Measurements from ENCODE around the gene ZNF823. TPM values are rescaled to one million over a fixed set of nuclear protein-coding genes. Genes with fewer than 3 reads are reported as not detected.

ZNF823 gene
- total RNA-seq, 2 donors from 2014 or later = 9.5 to 10.6 TPM

DNA sequence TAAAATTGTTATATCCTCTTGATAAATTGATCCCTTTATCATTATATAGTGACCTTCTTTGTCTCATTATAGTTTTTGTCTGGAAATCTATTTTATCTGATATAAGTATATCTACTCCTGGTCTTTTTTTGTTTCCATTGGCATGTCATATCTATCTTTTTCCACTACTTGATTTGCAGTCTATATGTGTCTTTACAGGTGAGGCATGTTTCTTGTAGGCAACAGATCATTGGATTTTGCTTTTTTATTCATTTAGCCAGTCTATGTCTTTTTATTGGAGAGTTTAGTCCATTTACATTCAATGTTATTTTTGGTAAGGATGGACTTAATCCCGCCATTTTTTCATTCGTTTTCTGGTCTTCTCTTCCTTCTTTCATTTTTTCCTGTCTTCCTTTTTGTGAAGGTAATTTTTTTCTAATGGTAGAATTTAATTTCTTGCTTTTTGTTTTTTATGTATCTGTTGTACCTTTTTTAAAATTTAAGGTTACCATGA, 13.5 kb upstream of the ZNF823 start:
- Histone ChIP-seq H3K4me1 (ENCODE audit: control insufficient read depth, insufficient read depth, low read length) (no peaks in the 10 kb centered on the region), H3K27me3 (ENCODE audit: control insufficient read depth, insufficient read depth, low read length, poor library complexity, severe bottlenecking) (no peaks in the 10 kb centered on the region), H3K9ac (ENCODE audit: extremely low read depth, low read length, poor library complexity, severe bottlenecking) (no peak overlapping the region), H3K4me3 (ENCODE audit: low read length) (no peak overlapping the region), H3K36me3 (ENCODE audit: control insufficient read depth, insufficient read depth, low read length) (no peaks in the 10 kb centered on the region), H3K9me3 (ENCODE audit: control insufficient read depth, low read length) (peaks cover 40% of the 10 kb centered on the region), H3K27ac (ENCODE audit: low read depth, low read length) (no peak overlapping the region)
- Mint-ChIP-seq H3K27me3 (ENCODE audit: insufficient read depth) (peaks cover 6% of the 10 kb centered on the region), H3K36me3 (ENCODE audit: low read depth) (peaks cover 2% of the 10 kb centered on the region), H3K4me1 (no peaks in the 10 kb centered on the region), H3K9me3 (peaks cover 85% of the 10 kb centered on the region), H3K27ac (no peak overlapping the region), H3K4me3 (no peak overlapping the region)
- DNase-seq = no peak
- 100% methylated on average over 1 of the region's 2 CpGs; no CpG with 5 or more reads in 1 of the 2 experiments for WGBS, 2 experiments (ENCODE audit: insufficient coverage in 1 of 2, insufficient read length in 1 of 2)
- TF ChIP-seq, protein P1, sequence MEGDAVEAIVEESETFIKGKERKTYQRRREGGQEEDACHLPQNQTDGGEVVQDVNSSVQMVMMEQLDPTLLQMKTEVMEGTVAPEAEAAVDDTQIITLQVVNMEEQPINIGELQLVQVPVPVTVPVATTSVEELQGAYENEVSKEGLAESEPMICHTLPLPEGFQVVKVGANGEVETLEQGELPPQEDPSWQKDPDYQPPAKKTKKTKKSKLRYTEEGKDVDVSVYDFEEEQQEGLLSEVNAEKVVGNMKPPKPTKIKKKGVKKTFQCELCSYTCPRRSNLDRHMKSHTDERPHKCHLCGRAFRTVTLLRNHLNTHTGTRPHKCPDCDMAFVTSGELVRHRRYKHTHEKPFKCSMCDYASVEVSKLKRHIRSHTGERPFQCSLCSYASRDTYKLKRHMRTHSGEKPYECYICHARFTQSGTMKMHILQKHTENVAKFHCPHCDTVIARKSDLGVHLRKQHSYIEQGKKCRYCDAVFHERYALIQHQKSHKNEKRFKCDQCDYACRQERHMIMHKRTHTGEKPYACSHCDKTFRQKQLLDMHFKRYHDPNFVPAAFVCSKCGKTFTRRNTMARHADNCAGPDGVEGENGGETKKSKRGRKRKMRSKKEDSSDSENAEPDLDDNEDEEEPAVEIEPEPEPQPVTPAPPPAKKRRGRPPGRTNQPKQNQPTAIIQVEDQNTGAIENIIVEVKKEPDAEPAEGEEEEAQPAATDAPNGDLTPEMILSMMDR (conservative IDR thresholded peaks at IDR 0.05) = no peak

DNA sequence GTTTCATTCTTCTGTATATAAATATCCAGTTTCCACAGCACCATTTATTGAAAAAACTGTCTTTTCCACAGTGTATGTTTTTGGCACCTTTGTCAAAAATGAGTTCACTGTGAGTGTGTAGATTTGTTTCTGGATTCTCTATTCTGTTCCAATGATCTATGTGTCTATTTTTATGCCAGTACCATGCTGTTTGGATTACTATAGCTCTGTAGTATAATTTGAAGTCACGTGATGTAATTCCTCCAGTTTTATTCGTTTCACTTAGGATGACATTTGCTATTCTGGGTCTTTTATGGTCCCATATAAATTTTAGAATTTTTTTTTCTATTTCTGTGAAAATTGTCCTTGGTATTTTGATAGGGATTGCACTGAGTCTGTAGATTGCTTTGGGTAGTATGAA, 11.0 kb upstream of the ZNF823 start:
- Mint-ChIP-seq H3K4me1 (no peaks in the 10 kb centered on the region), H3K36me3 (ENCODE audit: low read depth) (no peaks in the 10 kb centered on the region), H3K4me3 (no peak overlapping the region), H3K9me3 (peaks cover 75% of the 10 kb centered on the region), H3K27me3 (ENCODE audit: insufficient read depth) (peaks cover 4% of the 10 kb centered on the region), H3K27ac (no peak overlapping the region)
- DNase-seq = no peak
- no peaks in the 10 kb centered on the region for H3K36me3 ChIP-seq (ENCODE audit: control insufficient read depth, insufficient read depth, low read length)
- no peaks in the 10 kb centered on the region for H3K4me1 ChIP-seq (ENCODE audit: control insufficient read depth, insufficient read depth, low read length)
- H3K9me3 ChIP-seq (ENCODE audit: control insufficient read depth, low read length) = peaks cover 34% of the 10 kb centered on the region
- H3K9ac ChIP-seq (ENCODE audit: extremely low read depth, low read length, poor library complexity, severe bottlenecking) = no peak overlapping the region
- H3K27ac ChIP-seq (ENCODE audit: low read depth, low read length) = no peak overlapping the region
- H3K27me3 ChIP-seq (ENCODE audit: control insufficient read depth, insufficient read depth, low read length, poor library complexity, severe bottlenecking) = no peaks in the 10 kb centered on the region
- TF ChIP-seq, protein P1 (conservative IDR thresholded peaks at IDR 0.05) = no peak
- no peak overlapping the region for H3K4me3 ChIP-seq (ENCODE audit: low read length)
- WGBS, 2 experiments (ENCODE audit: insufficient coverage in 1 of 2, insufficient read length in 1 of 2) = 56 to 80% methylated on average over 2 of the region's 2 CpGs

DNA sequence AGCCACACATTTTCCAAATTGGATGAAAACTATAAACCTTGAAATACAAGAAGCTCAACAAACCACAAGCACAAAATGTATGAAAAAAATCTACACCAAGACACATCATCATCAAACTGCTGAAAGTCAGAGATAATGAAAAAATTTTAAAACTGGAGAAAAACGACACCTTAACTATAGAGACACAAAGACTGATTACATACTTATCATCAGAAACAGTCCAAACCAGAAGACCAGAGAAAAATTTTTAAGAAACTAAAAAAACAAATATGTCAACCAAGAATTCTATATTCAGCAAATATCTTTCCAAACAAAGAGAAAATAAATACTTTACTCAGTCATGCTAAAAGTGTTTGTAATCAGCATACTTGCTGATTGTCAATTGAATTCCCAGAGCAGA, 8.5 kb upstream of the ZNF823 start:
- Histone ChIP-seq H3K9ac (ENCODE audit: extremely low read depth, low read length, poor library complexity, severe bottlenecking) (no peak overlapping the region), H3K27ac (ENCODE audit: low read depth, low read length) (no peak overlapping the region), H3K4me1 (ENCODE audit: control insufficient read depth, insufficient read depth, low read length) (no peaks in the 10 kb centered on the region), H3K4me3 (ENCODE audit: low read length) (no peak overlapping the region), H3K9me3 (ENCODE audit: control insufficient read depth, low read length) (peaks cover 34% of the 10 kb centered on the region), H3K27me3 (ENCODE audit: control insufficient read depth, insufficient read depth, low read length, poor library complexity, severe bottlenecking) (no peaks in the 10 kb centered on the region), H3K36me3 (ENCODE audit: control insufficient read depth, insufficient read depth, low read length) (no peaks in the 10 kb centered on the region)
- H3K27ac Mint-ChIP-seq = no peak overlapping the region
- peaks cover 4% of the 10 kb centered on the region for H3K27me3 Mint-ChIP-seq (ENCODE audit: insufficient read depth)
- no peaks in the 10 kb centered on the region for H3K4me1 Mint-ChIP-seq
- DNase-seq = no peak
- 47 to 63% methylated on average over 1 of the region's 1 CpG for WGBS, 2 experiments (ENCODE audit: insufficient coverage in 1 of 2, insufficient read length in 1 of 2)
- H3K4me3 Mint-ChIP-seq = no peak overlapping the region
- H3K36me3 Mint-ChIP-seq (ENCODE audit: low read depth) = no peaks in the 10 kb centered on the region
- TF ChIP-seq, protein P1 (conservative IDR thresholded peaks at IDR 0.05) = no peak
- H3K9me3 Mint-ChIP-seq = peaks cover 56% of the 10 kb centered on the region

All from endodermal cell (in vitro differentiated cells).